Measurements from ENCODE around the gene ARHGAP42. TPM values are rescaled to one million over a fixed set of nuclear protein-coding genes. Genes with fewer than 3 reads are reported as not detected.

Gene ARHGAP42
- polyA plus RNA-seq, 1 donor (not counting 4 experiments of a cell fraction or from before 2014, with no cell fraction given) = 5.5 TPM

GRCh38 chr11:100908746-100909145 lies 221.7 kb downstream of the ARHGAP42 start:
- Histone ChIP-seq H3K27ac (ENCODE audit: control insufficient read depth, insufficient read depth, low read length) (no peak overlapping the region), H3K27me3 (ENCODE audit: control insufficient read depth, extremely low read depth, insufficient read depth, low read length) (no peaks in the 10 kb centered on the region), H3K4me1 (ENCODE audit: control insufficient read depth, extremely low read depth, insufficient read depth, low read length) (no peaks in the 10 kb centered on the region), H3K9ac (ENCODE audit: control insufficient read depth, extremely low read depth, insufficient read depth, low read length) (no peak overlapping the region), H3K4me3 (ENCODE audit: control insufficient read depth in 2 of 3, extremely low read depth in 1 of 3, insufficient read depth in 2 of 3, low read depth in 1 of 3, low read length in 3 of 3) (no peak overlapping the region), H3K36me3 (ENCODE audit: control insufficient read depth in 2 of 2, extremely low read depth in 1 of 2, insufficient read depth in 2 of 2, low read length in 2 of 2) (no peaks in the 10 kb centered on the region), H3K4me2 (ENCODE audit: control insufficient read depth, extremely low read depth, insufficient read depth, low read depth, low read length) (no peak overlapping the region), H3K9me1 (ENCODE audit: control insufficient read depth, extremely low read depth, insufficient read depth, low read length) (no peaks in the 10 kb centered on the region), H3K9me3 (ENCODE audit: control insufficient read depth, low read depth, low read length) (no peaks in the 10 kb centered on the region), H2AFZ (ENCODE audit: control insufficient read depth, low read length) (no peak overlapping the region), H3K79me2 (ENCODE audit: control insufficient read depth, insufficient read depth, low read length) (no peaks in the 10 kb centered on the region), H4K20me1 (ENCODE audit: control insufficient read depth, extremely low read depth, insufficient read depth, low read length) (no peaks in the 10 kb centered on the region)
- TF ChIP-seq EZH2 (IDR thresholded peaks at IDR 0.05; ENCODE audit: low read length) (no peak), CTCF (optimal IDR thresholded peaks at IDR 0.05 in 1 of 3, IDR thresholded peaks at IDR 0.05 in 1 of 3, conservative IDR thresholded peaks at IDR 0.05 in 1 of 3; ENCODE audit: extremely low read depth in 1 of 3, insufficient read depth in 2 of 3, low read length in 3 of 3) (no peak)
- DNase-seq (ENCODE audit: low read depth, low spot score) = no peak
- no peak for FAIRE-seq
- dilution Hi-C loops (cut with MboI; ENCODE audit: extremely low pct_ligation_motif_present, low sequenced_read_pairs) = no loop called here

GRCh38 chr11:100910808-100911207 lies 223.7 kb downstream of the ARHGAP42 start:
- no peak for FAIRE-seq
- Histone ChIP-seq H4K20me1 (ENCODE audit: control insufficient read depth, extremely low read depth, insufficient read depth, low read length) (no peaks in the 10 kb centered on the region), H3K27me3 (ENCODE audit: control insufficient read depth, extremely low read depth, insufficient read depth, low read length) (no peaks in the 10 kb centered on the region), H3K4me2 (ENCODE audit: control insufficient read depth, extremely low read depth, insufficient read depth, low read depth, low read length) (no peak overlapping the region), H3K9me1 (ENCODE audit: control insufficient read depth, extremely low read depth, insufficient read depth, low read length) (no peaks in the 10 kb centered on the region), H3K9me3 (ENCODE audit: control insufficient read depth, low read depth, low read length) (no peaks in the 10 kb centered on the region), H3K9ac (ENCODE audit: control insufficient read depth, extremely low read depth, insufficient read depth, low read length) (no peak overlapping the region), H3K4me1 (ENCODE audit: control insufficient read depth, extremely low read depth, insufficient read depth, low read length) (no peaks in the 10 kb centered on the region), H3K4me3 (ENCODE audit: control insufficient read depth in 2 of 3, extremely low read depth in 1 of 3, insufficient read depth in 2 of 3, low read depth in 1 of 3, low read length in 3 of 3) (no peak overlapping the region), H2AFZ (ENCODE audit: control insufficient read depth, low read length) (no peak overlapping the region), H3K27ac (ENCODE audit: control insufficient read depth, insufficient read depth, low read length) (no peak overlapping the region), H3K36me3 (ENCODE audit: control insufficient read depth in 2 of 2, extremely low read depth in 1 of 2, insufficient read depth in 2 of 2, low read length in 2 of 2) (no peaks in the 10 kb centered on the region), H3K79me2 (ENCODE audit: control insufficient read depth, insufficient read depth, low read length) (no peaks in the 10 kb centered on the region)
- dilution Hi-C loops (cut with MboI; ENCODE audit: extremely low pct_ligation_motif_present, low sequenced_read_pairs) = no loop called here
- no peak for DNase-seq (ENCODE audit: low read depth, low spot score)
- TF ChIP-seq CTCF (optimal IDR thresholded peaks at IDR 0.05 in 1 of 3, IDR thresholded peaks at IDR 0.05 in 1 of 3, conservative IDR thresholded peaks at IDR 0.05 in 1 of 3; ENCODE audit: extremely low read depth in 1 of 3, insufficient read depth in 2 of 3, low read length in 3 of 3) = no peak
- no peak for TF ChIP-seq EZH2 (IDR thresholded peaks at IDR 0.05; ENCODE audit: low read length)
